NCI-H2196 treated with DMSO at 0.1 percent for 48 hours (cell line): ENCODE data around the gene LSM7.
"Not testable (repeated sequence)": the region's sequence is repeated elsewhere in the genome, so short reads cannot be mapped to it uniquely, and the experiment has no call there.

ENCODE experiments used
- DNase-seq: peaks from one replicate; lab custom pipeline; 2025; ENCODE audit not compliant: unreplicated experiment; lab: John Stamatoyannopoulos, UW

Gene LSM7

GRCh38 chr19:2355168-2356035 is 27.0 kb upstream of the LSM7 start:
- DNase-seq: peak; percentile 6

- no peak for DNase-seq
These were observed 26.3 kb upstream of the LSM7 start for GRCh38 chr19:2354670-2355069.

GRCh38 chr19:2353887-2354592 is 25.7 kb upstream of the LSM7 start:
- no peak for DNase-seq

GRCh38 chr19:2353159-2353886 is 24.9 kb upstream of the LSM7 start:
- DNase-seq: no peak

GRCh38 chr19:2352121-2352520 is 23.7 kb upstream of the LSM7 start:
- DNase-seq: no peak

- DNase-seq: no peak
These were observed 23.2 kb upstream of the LSM7 start for GRCh38 chr19:2351591-2351990.

GRCh38 chr19:2350656-2351055 is 22.3 kb upstream of the LSM7 start:
- DNase-seq: no peak

GRCh38 chr19:2349818-2350217 is 21.4 kb upstream of the LSM7 start:
- DNase-seq: not testable (repeated sequence)

- peak; percentile 47 for DNase-seq
These were observed 17.6 kb upstream of the LSM7 start for GRCh38 chr19:2345794-2346663.

GRCh38 chr19:2345076-2345475 is 16.7 kb upstream of the LSM7 start:
- no peak for DNase-seq

- no peak for DNase-seq
These were observed 16.0 kb upstream of the LSM7 start for GRCh38 chr19:2344381-2344870.

GRCh38 chr19:2343289-2343982 is 15.1 kb upstream of the LSM7 start:
- no peak for DNase-seq

- no peak for DNase-seq
These were observed 14.4 kb upstream of the LSM7 start for GRCh38 chr19:2342656-2343288.

- no peak for DNase-seq
These were observed 13.6 kb upstream of the LSM7 start for GRCh38 chr19:2341982-2342381.

- no peak for DNase-seq
These were observed 12.9 kb upstream of the LSM7 start for GRCh38 chr19:2341244-2341751.

GRCh38 chr19:2340496-2341243 is 12.3 kb upstream of the LSM7 start:
- no peak for DNase-seq

GRCh38 chr19:2339644-2340310 is 11.4 kb upstream of the LSM7 start:
- no peak for DNase-seq
